ENCODE results near the gene TMED7. TPM values are rescaled to one million over a fixed set of nuclear protein-coding genes. Genes with fewer than 3 reads are reported as not detected.
"Not testable (repeated sequence)": the region's sequence is repeated elsewhere in the genome, so short reads cannot be mapped to it uniquely, and the experiment has no call there.

Gene TMED7
- total and polyA plus RNA-seq, 2 of the 4 experiments (the other 2 are of a cell fraction), result 75.6 to 86.7 TPM

GRCh38 chr5:115645386-115645785, 19.6 kb upstream of the TMED7 start:
- H3K36me3 ChIP-seq (ENCODE audit: control insufficient read depth, insufficient read depth, low read length); H3K18ac ChIP-seq (ENCODE audit: low read depth, low read length); H3K27ac ChIP-seq (ENCODE audit: insufficient read depth, low read length); H2BK120ac ChIP-seq (ENCODE audit: low read depth, low read length); H3K9me3 ChIP-seq (ENCODE audit: control insufficient read depth, insufficient read depth, low read length); H3K9me1 ChIP-seq (ENCODE audit: insufficient read depth, low read length); H4K91ac ChIP-seq (ENCODE audit: insufficient read depth, low read depth, low read length); POLR2A ChIA-PET (ENCODE audit: unreplicated experiment); H3K9ac ChIP-seq (ENCODE audit: low read depth, low read length); H4K20me1 ChIP-seq (ENCODE audit: insufficient read depth, low read length); H2AK9ac ChIP-seq (replicated peaks; ENCODE audit: low read depth, low read length, poor library complexity); ATAC-seq (ENCODE audit: low read depth); H3K4ac ChIP-seq (ENCODE audit: low read depth, low read length); H3K14ac ChIP-seq (replicated peaks; ENCODE audit: low read depth, low read length); H3K4me3 ChIP-seq (ENCODE audit: insufficient read depth, low read depth, low read length); H2BK5ac ChIP-seq (ENCODE audit: low read depth, low read length, poor library complexity, severe bottlenecking); H3K56ac ChIP-seq (ENCODE audit: extremely low read depth, insufficient read depth, low read length); H2AFZ ChIP-seq (replicated peaks; ENCODE audit: low read length, poor library complexity); H3K4me2 ChIP-seq (ENCODE audit: low read depth, low read length); H3K79me1 ChIP-seq (ENCODE audit: low read depth in 1 of 2, low read length in 2 of 2); H4K8ac ChIP-seq (ENCODE audit: low read depth in 2 of 2, low read length in 2 of 2); H2BK15ac ChIP-seq (ENCODE audit: low read depth, low read length); intact Hi-C loops (cut with micrococcal nuclease); H2BK20ac ChIP-seq (ENCODE audit: low read depth, low read length); H2AK5ac ChIP-seq (ENCODE audit: low read depth, low read length); BruUV-seq (replicated peaks); DNase-seq; dilution Hi-C loops (cut with HindIII; ENCODE audit: low sequenced_read_pairs, unreplicated experiment); CTCF ChIA-PET; H3K23ac ChIP-seq (ENCODE audit: low read depth, low read length); H3K4me1 ChIP-seq (ENCODE audit: control insufficient read depth, insufficient read depth, low read length); H4K5ac ChIP-seq (ENCODE audit: low read depth, low read length): not testable (repeated sequence)
- WGBS, 2 experiments (ENCODE audit: extremely low coverage in 2 of 2, insufficient read length in 1 of 2), result no CpG with 5 or more reads among the region's 5 CpGs
- in situ Hi-C loops (cut with MboI; ENCODE audit: low sequenced_read_pairs), result loop anchor here (10.0 kb wide), 1 partner anchor 169 kb away; the partner anchor contains the start of gene CDO1
- H3K27me3 ChIP-seq (ENCODE audit: control insufficient read depth, insufficient read depth, low read length), result peaks cover 26% of the 10 kb centered on the region
